Dendritic cell treated with granulocyte-macrophage colony-stimulating factor and Interleukin-4, amounts not matched to agents 40 ng/mL and 50 ng/mL, for 4 days (primary cell): ENCODE results near the gene AMER3.

Experiments used
- H3K27ac Mint-ChIP-seq: one replicate; pipeline ENCODE4 v1.8.0; 2022; ENCODE audit warnings: mild to moderate bottlenecking, mixed read lengths
- H3K27me3 Mint-ChIP-seq: one replicate; pipeline ENCODE4 v1.8.0; 2022; ENCODE audit warnings: mild to moderate bottlenecking, mixed read lengths
- H3K36me3 Mint-ChIP-seq: one replicate; pipeline ENCODE4 v1.8.0; 2022; ENCODE audit warnings: low read depth, mixed read lengths
- H3K4me1 Mint-ChIP-seq: one replicate; pipeline ENCODE4 v1.8.0; 2022; ENCODE audit warnings: low read depth, mixed read lengths
- H3K4me3 Mint-ChIP-seq: one replicate; pipeline ENCODE4 v1.8.0; 2022; ENCODE audit warnings: mild to moderate bottlenecking, moderate library complexity, mixed read lengths
- H3K9me3 Mint-ChIP-seq: one replicate; pipeline ENCODE4 v1.8.0; 2022; ENCODE audit warnings: mixed read lengths
- intact Hi-C: fragments of 100-400 bp; cut with micrococcal nuclease; formaldehyde crosslinking; loops from one replicate; pipeline ENCODE4 v1.15.0; 2022

AMER3 gene

DNA sequence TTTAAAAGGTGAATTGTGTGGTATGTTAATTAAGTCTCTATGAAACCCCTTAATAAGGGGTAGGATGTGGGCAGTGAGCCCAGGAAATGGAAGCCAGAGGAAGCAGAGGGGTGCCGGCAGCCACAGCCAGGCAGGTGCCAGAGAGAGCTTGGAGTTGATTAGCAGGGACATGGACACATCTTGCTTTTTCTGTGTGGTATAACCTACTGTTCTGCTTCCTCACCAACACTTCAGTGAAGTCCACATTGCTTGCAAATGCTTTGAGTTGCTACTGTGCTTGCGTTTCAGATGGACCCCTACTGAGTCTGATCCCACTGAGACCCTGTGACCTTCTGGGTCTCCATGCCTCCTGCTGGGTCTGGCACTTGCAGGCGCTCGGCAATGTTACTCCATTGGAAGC, 51.0 kb downstream of the AMER3 start:
- no peaks in the 10 kb centered on the region for H3K4me1 Mint-ChIP-seq
- H3K27ac Mint-ChIP-seq = no peak overlapping the region
- H3K36me3 Mint-ChIP-seq = no peaks in the 10 kb centered on the region
- intact Hi-C loops = no loop called here
- no peak overlapping the region for H3K4me3 Mint-ChIP-seq
- no peaks in the 10 kb centered on the region for H3K9me3 Mint-ChIP-seq
- H3K27me3 Mint-ChIP-seq = peaks cover 15% of the 10 kb centered on the region

DNA sequence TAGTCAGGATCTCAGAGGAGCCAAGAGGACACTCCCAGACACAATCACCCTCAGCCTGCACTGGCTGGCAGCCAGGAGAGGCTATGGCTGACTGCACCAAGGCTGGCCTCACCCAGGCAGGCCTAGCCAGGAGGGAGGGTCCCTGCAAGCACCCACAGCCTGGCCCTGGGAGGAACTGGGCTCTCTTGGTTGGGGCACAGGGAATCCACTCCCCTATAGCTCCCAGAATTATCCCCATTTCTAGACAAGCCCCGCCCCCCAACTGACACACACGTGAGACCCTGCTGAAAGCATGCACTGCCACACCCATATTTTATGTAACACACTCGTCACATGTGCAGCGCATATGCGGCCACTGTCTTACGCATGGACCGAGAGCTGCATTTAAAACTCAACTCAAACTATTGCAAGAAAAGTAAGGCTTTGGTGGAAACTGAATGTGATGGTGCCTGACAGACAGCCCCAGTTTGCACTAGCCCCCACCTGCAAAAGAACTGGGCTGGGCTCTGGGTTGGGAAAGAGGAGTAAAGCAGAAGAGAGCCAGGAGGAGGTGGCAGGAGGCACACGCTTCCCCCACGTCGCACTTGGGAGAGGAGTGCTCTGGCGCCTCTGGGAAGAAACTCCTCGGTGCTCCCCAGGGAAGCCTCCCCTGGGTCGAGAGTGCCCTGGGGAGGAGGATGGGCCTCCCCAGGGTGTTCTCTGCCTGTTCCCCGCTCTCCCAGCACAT, 52.5 kb downstream of the AMER3 start:
- peaks cover 15% of the 10 kb centered on the region for H3K27me3 Mint-ChIP-seq
- H3K36me3 Mint-ChIP-seq = no peaks in the 10 kb centered on the region
- no peak overlapping the region for H3K4me3 Mint-ChIP-seq
- no peaks in the 10 kb centered on the region for H3K4me1 Mint-ChIP-seq
- no peak overlapping the region for H3K27ac Mint-ChIP-seq
- intact Hi-C loops = no loop called here
- no peaks in the 10 kb centered on the region for H3K9me3 Mint-ChIP-seq

DNA sequence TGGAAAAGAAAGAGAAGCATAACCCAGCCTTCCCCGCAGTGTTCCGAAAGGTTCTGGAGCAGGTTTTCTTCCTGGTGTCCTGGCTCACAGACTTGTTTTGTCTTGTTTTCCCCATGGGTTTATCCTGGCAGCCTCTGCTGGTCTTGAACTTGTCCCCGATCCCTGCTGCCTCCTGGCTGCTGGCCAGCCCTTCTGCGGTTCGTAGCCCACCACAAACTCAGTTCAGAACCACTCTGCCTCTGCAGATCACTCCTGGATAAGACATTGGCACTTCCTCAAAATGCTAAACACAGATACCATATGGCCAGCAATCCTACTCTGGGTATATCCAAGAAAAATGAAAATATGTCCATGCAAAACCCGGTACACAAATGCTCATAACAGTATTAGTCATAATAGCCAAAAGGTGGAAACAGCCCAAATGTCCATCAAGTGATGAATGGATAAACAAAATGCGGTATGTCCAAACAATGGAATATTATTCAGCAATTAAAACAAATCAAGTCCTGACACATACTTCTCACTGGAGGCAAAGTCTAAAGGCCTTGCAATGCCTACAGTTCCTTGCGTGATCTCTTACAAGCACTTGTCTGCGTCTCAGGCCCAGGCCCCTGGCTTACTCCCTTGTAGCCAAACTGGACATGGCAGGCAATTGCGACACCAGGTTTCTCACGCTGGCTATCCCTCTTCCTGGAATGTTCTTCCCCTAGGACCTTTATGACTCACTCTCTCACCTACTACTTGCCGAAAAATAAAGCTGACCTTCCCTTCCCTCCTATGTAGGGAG, 53.3 kb downstream of the AMER3 start:
- H3K4me3 Mint-ChIP-seq = no peak overlapping the region
- H3K4me1 Mint-ChIP-seq = no peaks in the 10 kb centered on the region
- no peaks in the 10 kb centered on the region for H3K36me3 Mint-ChIP-seq
- intact Hi-C loops = no loop called here
- H3K27ac Mint-ChIP-seq = no peak overlapping the region
- no peaks in the 10 kb centered on the region for H3K9me3 Mint-ChIP-seq
- peaks cover 15% of the 10 kb centered on the region for H3K27me3 Mint-ChIP-seq

DNA sequence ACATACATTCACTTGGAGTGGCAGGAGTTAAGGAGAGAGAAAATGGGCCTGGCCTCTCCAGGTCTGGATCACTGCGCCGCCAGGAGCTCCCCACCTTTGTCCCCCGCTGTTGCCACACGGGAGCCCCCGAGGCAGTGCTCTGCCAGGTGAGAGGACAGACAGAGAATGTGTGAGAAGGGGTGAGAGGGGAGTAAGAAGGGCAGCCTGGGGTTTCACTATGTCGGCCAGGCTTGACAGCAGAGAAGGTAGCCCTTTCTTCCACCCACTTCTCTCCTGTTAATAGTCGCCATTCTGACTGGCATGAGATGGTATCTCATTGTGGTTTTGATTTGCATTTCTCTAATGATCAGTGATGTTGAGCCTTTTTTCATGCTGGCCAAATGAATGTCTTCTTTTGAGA, 55.1 kb downstream of the AMER3 start:
- no peaks in the 10 kb centered on the region for H3K36me3 Mint-ChIP-seq
- H3K4me3 Mint-ChIP-seq = no peak overlapping the region
- intact Hi-C loops = no loop called here
- no peak overlapping the region for H3K27ac Mint-ChIP-seq
- H3K27me3 Mint-ChIP-seq = peaks cover 13% of the 10 kb centered on the region
- no peaks in the 10 kb centered on the region for H3K4me1 Mint-ChIP-seq
- H3K9me3 Mint-ChIP-seq = no peaks in the 10 kb centered on the region

DNA sequence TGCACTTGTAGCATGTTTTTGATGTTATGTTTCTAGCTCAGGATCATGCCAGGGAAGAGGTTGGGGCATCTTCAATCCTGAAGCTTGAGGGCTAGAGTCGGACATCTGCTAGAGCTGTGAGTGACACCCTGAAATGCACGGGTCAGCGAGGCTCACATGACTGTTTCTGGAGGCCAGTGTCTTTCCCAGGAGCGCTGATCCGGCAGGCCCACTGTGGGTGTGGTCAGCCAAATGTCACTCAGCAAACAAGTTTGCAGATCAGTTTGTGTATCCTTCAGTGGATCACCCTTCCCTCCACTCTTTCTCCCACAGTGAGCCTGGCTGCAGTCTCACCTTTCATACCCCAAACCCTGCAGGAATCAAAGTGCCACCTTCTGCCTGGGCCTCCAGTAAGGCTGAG, 58.4 kb downstream of the AMER3 start:
- Mint-ChIP-seq H3K36me3 (no peaks in the 10 kb centered on the region), H3K4me1 (no peaks in the 10 kb centered on the region), H3K9me3 (no peaks in the 10 kb centered on the region), H3K4me3 (no peak overlapping the region), H3K27me3 (peaks cover 5% of the 10 kb centered on the region), H3K27ac (no peak overlapping the region)
- intact Hi-C loops = no loop called here

DNA sequence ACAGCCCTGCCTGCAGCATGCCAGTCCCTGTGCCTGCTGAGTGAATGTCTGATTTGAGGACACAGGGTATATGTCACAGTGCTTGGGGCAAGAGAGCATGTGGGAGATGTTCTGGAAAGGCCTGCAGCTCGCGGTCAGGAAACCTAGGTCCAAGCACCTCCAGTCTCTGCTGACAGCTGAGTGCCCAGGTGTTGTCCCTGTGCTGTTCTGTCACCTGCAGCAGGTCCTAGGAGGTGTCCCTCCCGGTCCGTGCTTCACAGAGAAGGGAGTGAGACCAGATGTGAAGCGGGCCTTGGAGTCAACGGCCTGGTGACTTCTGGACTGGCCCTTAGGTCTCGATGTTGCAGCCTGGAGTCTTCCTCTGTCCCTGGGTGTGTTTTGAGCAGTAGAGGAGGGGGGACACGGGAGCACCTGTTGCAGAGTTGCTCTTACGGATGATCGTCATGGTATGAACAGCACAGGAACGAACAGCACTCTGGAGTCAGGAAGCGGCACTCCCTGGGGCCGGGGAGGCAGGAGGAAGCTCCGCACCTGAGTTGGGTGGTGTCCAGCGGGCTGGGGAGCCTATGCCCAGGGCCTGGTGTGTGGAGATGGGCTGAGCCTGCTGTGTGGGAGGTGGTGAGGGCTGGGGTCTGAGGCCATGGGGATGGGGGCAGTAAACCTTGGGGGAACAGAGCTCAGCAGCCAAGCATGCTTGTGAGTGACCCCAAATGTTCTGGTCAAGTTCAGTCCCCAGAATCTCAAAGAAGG, 59.8 kb downstream of the AMER3 start:
- intact Hi-C loops = no loop called here

More for the DNA sequence above, 59.8 kb downstream of the AMER3 start:
- Mint-ChIP-seq H3K27ac (no peak overlapping the region), H3K4me1 (no peaks in the 10 kb centered on the region), H3K36me3 (no peaks in the 10 kb centered on the region), H3K9me3 (no peaks in the 10 kb centered on the region), H3K27me3 (peaks cover 5% of the 10 kb centered on the region), H3K4me3 (no peak overlapping the region)
